Activated gamma-delta T cell (primary cell): ENCODE results near the gene SYNDIG1.

ENCODE experiments used
- DNase-seq: peaks from one replicate; lab custom pipeline; 2025; lab: John Stamatoyannopoulos, UW

The SYNDIG1 gene

GRCh38 chr20:24692446-24693200 is 223.2 kb downstream of the SYNDIG1 start:
- DNase-seq, result no peak

GRCh38 chr20:24693466-24694156 is 224.2 kb downstream of the SYNDIG1 start:
- no peak for DNase-seq

GRCh38 chr20:24694157-24694726 is 224.8 kb downstream of the SYNDIG1 start:
- DNase-seq, result no peak

- no peak for DNase-seq
Observed at GRCh38 chr20:24694727-24695528, 225.5 kb downstream of the SYNDIG1 start.

GRCh38 chr20:24695529-24696225 is 226.2 kb downstream of the SYNDIG1 start:
- DNase-seq, result no peak

- no peak for DNase-seq
Observed at GRCh38 chr20:24696396-24696795, 227.0 kb downstream of the SYNDIG1 start.

GRCh38 chr20:24697411-24697810 is 228.0 kb downstream of the SYNDIG1 start:
- DNase-seq, result no peak

GRCh38 chr20:24698189-24698588 is 228.8 kb downstream of the SYNDIG1 start:
- no peak for DNase-seq

GRCh38 chr20:24698706-24699206 is 229.3 kb downstream of the SYNDIG1 start:
- no peak for DNase-seq

- DNase-seq, result no peak
Observed at GRCh38 chr20:24699321-24700165, 230.1 kb downstream of the SYNDIG1 start.

- no peak for DNase-seq
Observed at GRCh38 chr20:24700166-24700860, 230.9 kb downstream of the SYNDIG1 start.

- DNase-seq, result no peak
Observed at GRCh38 chr20:24701027-24701426, 231.6 kb downstream of the SYNDIG1 start.

GRCh38 chr20:24701668-24702067 is 232.2 kb downstream of the SYNDIG1 start:
- no peak for DNase-seq

GRCh38 chr20:24702501-24703283 is 233.3 kb downstream of the SYNDIG1 start:
- DNase-seq, result no peak

- DNase-seq, result no peak
Observed at GRCh38 chr20:24703284-24703610, 233.8 kb downstream of the SYNDIG1 start.

- DNase-seq, result no peak
Observed at GRCh38 chr20:24704899-24705298, 235.5 kb downstream of the SYNDIG1 start.

- no peak for DNase-seq
Observed at GRCh38 chr20:24705486-24705885, 236.1 kb downstream of the SYNDIG1 start.

- no peak for DNase-seq
Observed at GRCh38 chr20:24708411-24709295, 239.2 kb downstream of the SYNDIG1 start.
